HFF-Myc (cell line): ENCODE data around the gene ABLIM1.

ENCODE experiments used
- DNase-seq: peaks from one replicate; pipeline ENCODE4 v3.0.0-alpha.2; 2011; ENCODE audit warnings: low read depth; ENCODE audit errors: extremely low read depth
- H3K4me3 ChIP-seq: replicated peaks from 2 replicates; pipeline ENCODE4 v1.5.1; 2011; ENCODE audit warnings: low read depth, mild to moderate bottlenecking, control low read depth, low read length
- CTCF ChIP-seq: IDR thresholded peaks from 2 replicates; pipeline ENCODE4 v1.5.1; 2012; ENCODE audit warnings: mild to moderate bottlenecking, low read depth, low read length, control low read depth; ENCODE audit errors: missing control alignments

Gene ABLIM1

GRCh38 chr10:114406455-114406854, 251.6 kb downstream of the ABLIM1 start:
- H3K4me3 ChIP-seq: no peak overlapping the region
- DNase-seq: no peak
- no peak for TF ChIP-seq CTCF

GRCh38 chr10:114405011-114405350, 253.1 kb downstream of the ABLIM1 start:
- no peak overlapping the region; the same call in 1 of the 2 replicates for H3K4me3 ChIP-seq
- TF ChIP-seq CTCF: no peak
- no peak for DNase-seq

DNA sequence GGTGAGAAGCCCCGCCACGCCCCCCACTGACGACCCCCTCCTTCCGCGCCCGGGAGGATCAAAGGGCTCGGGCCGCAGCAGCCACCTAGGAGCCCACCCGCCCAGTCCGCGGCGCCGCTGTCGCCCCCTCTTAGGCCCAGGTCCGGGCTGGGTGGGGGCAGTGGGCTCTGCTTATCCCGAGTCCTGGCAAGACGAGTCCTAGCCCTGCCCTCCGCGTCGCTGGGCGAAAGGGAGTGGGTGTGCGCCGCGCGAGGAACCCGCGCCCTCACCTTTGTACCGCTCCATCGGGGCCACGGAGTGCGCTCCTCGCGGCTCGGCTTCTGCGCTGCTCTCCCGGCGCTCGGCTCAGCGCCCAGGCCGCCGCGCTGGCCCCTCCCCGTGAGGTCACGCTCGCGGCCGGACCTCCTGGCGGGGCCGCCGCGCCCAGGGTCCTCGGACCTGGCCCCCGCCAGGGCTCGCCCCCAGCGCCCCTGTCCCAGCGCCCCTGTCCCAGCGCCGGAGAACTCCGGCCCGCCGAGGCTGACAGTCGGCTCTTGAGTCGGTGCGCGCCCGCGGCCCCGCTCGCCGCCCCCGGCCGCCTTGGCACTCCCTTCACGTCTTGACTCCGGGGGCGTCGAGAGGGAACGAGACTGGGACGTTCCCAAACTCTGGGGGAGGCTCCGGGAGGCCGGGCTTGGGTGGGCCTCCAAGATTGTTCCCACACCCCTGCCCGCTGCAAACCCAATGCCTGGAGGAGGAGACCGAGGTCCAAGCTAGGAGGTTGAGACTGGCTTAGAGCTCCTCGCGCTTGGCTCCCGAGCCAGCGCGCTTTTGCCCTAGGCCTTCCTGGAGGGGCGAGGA, 253.7 kb downstream of the ABLIM1 start, which contains the start of gene AFAP1L2:
Gene AFAP1L2, minus strand, starts transcription at position 332 of the 840 bp plus-strand sequence. Its CDS starts 47 bp downstream, at position 285.
- no peak for DNase-seq
- no peak for TF ChIP-seq CTCF
- H3K4me3 ChIP-seq: peak within 1 kb of the TSS; percentile 26

GRCh38 chr10:114403541-114404161, 254.4 kb downstream of the ABLIM1 start:
- TF ChIP-seq CTCF: no peak
- H3K4me3 ChIP-seq: peak overlapping the region; percentile 26; the same call in 1 of the 2 replicates
- no peak for DNase-seq

GRCh38 chr10:114402871-114403540, 255.1 kb downstream of the ABLIM1 start:
- H3K4me3 ChIP-seq: no peak overlapping the region
- DNase-seq: no peak
- no peak for TF ChIP-seq CTCF

DNA sequence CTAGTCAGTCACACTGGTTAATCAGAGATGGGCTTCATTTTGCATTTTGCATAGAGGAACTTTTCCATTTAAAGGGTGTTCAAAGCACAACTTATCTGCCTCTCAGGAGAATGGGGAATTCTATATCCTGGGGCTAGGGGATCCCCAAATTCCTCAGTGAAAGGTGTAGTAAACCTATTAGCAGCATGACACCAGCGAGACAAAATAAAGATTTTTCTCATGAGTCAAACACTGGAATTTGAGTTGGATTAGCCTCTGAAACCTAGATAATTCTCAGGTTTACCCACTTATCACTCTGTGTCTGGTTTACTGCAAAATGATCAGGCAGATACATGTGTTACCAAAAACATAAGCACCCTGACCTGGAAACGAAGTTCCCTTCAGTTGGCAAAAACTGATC, 255.8 kb downstream of the ABLIM1 start:
- no peak for DNase-seq
- TF ChIP-seq CTCF: no peak
- no peak overlapping the region for H3K4me3 ChIP-seq
